Measurements from ENCODE around the gene PARD3.
A peak's percentile ranks its signal among the peaks of the same experiment; 100 is the strongest.

DNA sequence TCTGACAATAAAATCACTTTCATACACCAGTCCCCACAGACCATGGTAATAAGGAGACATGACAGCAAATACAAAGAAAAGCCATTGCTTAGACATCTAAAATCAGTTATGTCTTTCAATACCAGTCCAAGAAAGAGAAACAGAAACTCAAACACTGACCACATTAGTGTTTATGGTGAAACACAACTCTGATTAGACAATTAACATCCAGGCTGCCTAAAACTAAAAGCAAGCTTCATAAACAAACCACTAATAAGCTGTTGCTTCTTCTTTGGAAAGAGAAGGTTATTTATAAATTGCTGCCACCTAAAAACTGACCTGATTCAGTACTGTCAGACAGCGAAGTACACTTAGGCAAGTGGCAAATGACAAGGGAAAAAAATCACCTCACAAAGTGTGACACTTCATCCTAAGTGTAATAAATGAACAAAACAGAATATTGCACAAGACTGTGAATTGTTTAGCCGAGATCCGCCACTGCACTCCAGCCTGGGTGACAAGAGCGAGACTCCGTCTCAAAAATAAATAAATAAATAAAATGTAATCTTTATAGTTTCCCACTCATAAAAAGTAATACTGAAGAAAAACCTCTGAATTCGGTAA, 277.4 kb downstream of the PARD3 start:
- no peak for TF ChIP-seq EZH2 (IDR thresholded peaks at IDR 0.05; ENCODE audit: borderline replicate concordance, insufficient read depth, low read length, poor library complexity, severe bottlenecking)
- TF ChIP-seq, protein P1, sequence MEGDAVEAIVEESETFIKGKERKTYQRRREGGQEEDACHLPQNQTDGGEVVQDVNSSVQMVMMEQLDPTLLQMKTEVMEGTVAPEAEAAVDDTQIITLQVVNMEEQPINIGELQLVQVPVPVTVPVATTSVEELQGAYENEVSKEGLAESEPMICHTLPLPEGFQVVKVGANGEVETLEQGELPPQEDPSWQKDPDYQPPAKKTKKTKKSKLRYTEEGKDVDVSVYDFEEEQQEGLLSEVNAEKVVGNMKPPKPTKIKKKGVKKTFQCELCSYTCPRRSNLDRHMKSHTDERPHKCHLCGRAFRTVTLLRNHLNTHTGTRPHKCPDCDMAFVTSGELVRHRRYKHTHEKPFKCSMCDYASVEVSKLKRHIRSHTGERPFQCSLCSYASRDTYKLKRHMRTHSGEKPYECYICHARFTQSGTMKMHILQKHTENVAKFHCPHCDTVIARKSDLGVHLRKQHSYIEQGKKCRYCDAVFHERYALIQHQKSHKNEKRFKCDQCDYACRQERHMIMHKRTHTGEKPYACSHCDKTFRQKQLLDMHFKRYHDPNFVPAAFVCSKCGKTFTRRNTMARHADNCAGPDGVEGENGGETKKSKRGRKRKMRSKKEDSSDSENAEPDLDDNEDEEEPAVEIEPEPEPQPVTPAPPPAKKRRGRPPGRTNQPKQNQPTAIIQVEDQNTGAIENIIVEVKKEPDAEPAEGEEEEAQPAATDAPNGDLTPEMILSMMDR (IDR thresholded peaks at IDR 0.05; ENCODE audit: poor library complexity, severe bottlenecking): no peak
- TF ChIP-seq POLR2AphosphoS5 (IDR thresholded peaks at IDR 0.05): peak; percentile 25
- TF ChIP-seq, protein P2, sequence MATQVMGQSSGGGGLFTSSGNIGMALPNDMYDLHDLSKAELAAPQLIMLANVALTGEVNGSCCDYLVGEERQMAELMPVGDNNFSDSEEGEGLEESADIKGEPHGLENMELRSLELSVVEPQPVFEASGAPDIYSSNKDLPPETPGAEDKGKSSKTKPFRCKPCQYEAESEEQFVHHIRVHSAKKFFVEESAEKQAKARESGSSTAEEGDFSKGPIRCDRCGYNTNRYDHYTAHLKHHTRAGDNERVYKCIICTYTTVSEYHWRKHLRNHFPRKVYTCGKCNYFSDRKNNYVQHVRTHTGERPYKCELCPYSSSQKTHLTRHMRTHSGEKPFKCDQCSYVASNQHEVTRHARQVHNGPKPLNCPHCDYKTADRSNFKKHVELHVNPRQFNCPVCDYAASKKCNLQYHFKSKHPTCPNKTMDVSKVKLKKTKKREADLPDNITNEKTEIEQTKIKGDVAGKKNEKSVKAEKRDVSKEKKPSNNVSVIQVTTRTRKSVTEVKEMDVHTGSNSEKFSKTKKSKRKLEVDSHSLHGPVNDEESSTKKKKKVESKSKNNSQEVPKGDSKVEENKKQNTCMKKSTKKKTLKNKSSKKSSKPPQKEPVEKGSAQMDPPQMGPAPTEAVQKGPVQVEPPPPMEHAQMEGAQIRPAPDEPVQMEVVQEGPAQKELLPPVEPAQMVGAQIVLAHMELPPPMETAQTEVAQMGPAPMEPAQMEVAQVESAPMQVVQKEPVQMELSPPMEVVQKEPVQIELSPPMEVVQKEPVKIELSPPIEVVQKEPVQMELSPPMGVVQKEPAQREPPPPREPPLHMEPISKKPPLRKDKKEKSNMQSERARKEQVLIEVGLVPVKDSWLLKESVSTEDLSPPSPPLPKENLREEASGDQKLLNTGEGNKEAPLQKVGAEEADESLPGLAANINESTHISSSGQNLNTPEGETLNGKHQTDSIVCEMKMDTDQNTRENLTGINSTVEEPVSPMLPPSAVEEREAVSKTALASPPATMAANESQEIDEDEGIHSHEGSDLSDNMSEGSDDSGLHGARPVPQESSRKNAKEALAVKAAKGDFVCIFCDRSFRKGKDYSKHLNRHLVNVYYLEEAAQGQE (IDR thresholded peaks at IDR 0.05; ENCODE audit: borderline replicate concordance): no peak
